CD4-positive, alpha-beta memory T cell (primary cell): ENCODE results near the gene GPR139. TPM values are rescaled to one million over a fixed set of nuclear protein-coding genes. Genes with fewer than 3 reads are reported as not detected.

ENCODE experiments used
- CTCF ChIA-PET: fragments of 350-600 bp; sonication (Branson Sonifier 250); formaldehyde crosslinking; loops from one replicate; lab custom pipeline; 2021; ENCODE audit warnings: inconsistent platforms; ENCODE audit not compliant: partially characterized antibody; lab: Charles Lee
- POLR2A ChIA-PET: fragments of 350-600 bp; sonication (Branson Sonifier 250); formaldehyde crosslinking; loops from one replicate; lab custom pipeline; 2021; ENCODE audit not compliant: partially characterized antibody; lab: Charles Lee
- DNase-seq, 5 donors: peaks; one replicate each; pipeline versions ENCODE4 v3.0.0 to v3.0.0-alpha.2; 2020 to 2022; ENCODE audit warnings: mixed read lengths in 1 of 5
- H3K27ac ChIP-seq: one replicate; pipeline ENCODE4 v1.7.0; 2013; ENCODE audit warnings: low read depth, low read length
- H3K27me3 ChIP-seq: 2 replicates; pipeline ENCODE4 v1.7.0; 2013; ENCODE audit warnings: mild to moderate bottlenecking, low read length, moderate library complexity; ENCODE audit not compliant: insufficient read depth
- H3K36me3 ChIP-seq: 2 replicates; pipeline ENCODE4 v1.7.0; 2013; ENCODE audit warnings: mild to moderate bottlenecking, low read length, moderate library complexity; ENCODE audit not compliant: insufficient read depth
- H3K4me1 ChIP-seq: 2 replicates; pipeline ENCODE4 v1.7.0; 2013; ENCODE audit warnings: mild to moderate bottlenecking, low read length, moderate library complexity; ENCODE audit not compliant: insufficient read depth
- H3K4me3 ChIP-seq, 2 donors: one replicate each; pipeline ENCODE4 v1.7.0; 2013; ENCODE audit warnings: low read length in 2 of 2, mild to moderate bottlenecking in 1 of 2
- H3K9me3 ChIP-seq, 2 donors: one replicate each; pipeline ENCODE4 v1.7.0; 2013; ENCODE audit warnings: low read length in 2 of 2, control low read depth in 1 of 2; ENCODE audit not compliant: control insufficient read depth in 1 of 2
- H3K27ac Mint-ChIP-seq, 7 donors: one replicate each; pipeline ENCODE4 v1.8.0; 2020 to 2021; ENCODE audit warnings: mixed read lengths in 7 of 7, mild to moderate bottlenecking in 6 of 7, inconsistent platforms in 3 of 7, moderate library complexity in 3 of 7
- H3K27me3 Mint-ChIP-seq, 2 donors: one replicate each; pipeline ENCODE4 v1.8.0; 2020 to 2021; ENCODE audit warnings: mixed read lengths in 2 of 2
- H3K36me3 Mint-ChIP-seq, 2 donors: one replicate each; pipeline ENCODE4 v1.8.0; 2020 to 2021; ENCODE audit warnings: mixed read lengths in 2 of 2, inconsistent platforms in 1 of 2, mild to moderate bottlenecking in 1 of 2
- H3K4me1 Mint-ChIP-seq, 4 donors: one replicate each; pipeline ENCODE4 v1.8.0; 2020 to 2021; ENCODE audit warnings: mixed read lengths in 4 of 4, mild to moderate bottlenecking in 1 of 4
- H3K4me3 Mint-ChIP-seq, 8 donors: one replicate each; pipeline ENCODE4 v1.8.0; 2020 to 2021; ENCODE audit warnings: mixed read lengths in 8 of 8, mild to moderate bottlenecking in 7 of 8, moderate library complexity in 6 of 8, inconsistent platforms in 3 of 8
- H3K9me3 Mint-ChIP-seq, 8 donors: one replicate each; pipeline ENCODE4 v1.8.0; 2020 to 2021; ENCODE audit warnings: mixed read lengths in 8 of 8, mild to moderate bottlenecking in 5 of 8, inconsistent platforms in 3 of 8, moderate library complexity in 1 of 8
- intact Hi-C: fragments of 100-400 bp; cut with micrococcal nuclease; formaldehyde crosslinking; loops from one replicate; pipeline ENCODE4 v1.15.1; 2023
- polyA plus RNA-seq, 2 donors: library from polyadenylated mRNA; unstranded; fragments of 300-500 nt; fragmentation: Illumina TruSeq; gene quantifications; one replicate each; pipeline ENCODE4 v1.2.3, GENCODE V29; 2021
- total RNA-seq, 2 experiments: library from RNA; stranded (reverse); gene quantifications; one replicate each; pipeline ENCODE4 v1.2.3, GENCODE V29; 2021

GPR139 gene
- total and polyA plus RNA-seq, 4 experiments from 2014 or later, result not detected

DNA sequence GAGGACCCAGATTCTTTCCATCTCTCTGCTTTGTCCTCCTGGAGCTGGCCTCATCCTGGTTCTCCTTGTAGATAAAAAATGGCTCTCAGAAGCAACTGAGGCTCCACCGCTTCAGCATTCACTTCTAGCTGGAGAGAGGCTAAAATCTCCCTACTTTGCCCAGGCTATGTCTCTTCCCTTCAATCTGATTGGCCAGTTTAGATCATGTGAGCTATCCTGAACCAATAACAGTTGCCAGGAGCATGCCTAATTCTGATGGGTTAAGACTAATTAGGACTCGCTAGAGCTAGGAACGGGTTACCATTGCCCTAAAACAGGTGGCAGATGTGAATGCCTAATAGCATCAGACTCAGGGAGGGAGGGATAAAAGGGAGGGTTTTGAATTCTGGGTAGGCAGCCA, 89.6 kb downstream of the GPR139 start:
- H3K27ac Mint-ChIP-seq, result no peak overlapping the region
- no peak overlapping the region for H3K27ac ChIP-seq
- DNase-seq, result no peak
- intact Hi-C loops, result no loop called here
- H3K9me3 Mint-ChIP-seq, result peaks cover 0 to 5% (median 0%) of the 10 kb centered on the region in 8 donors
- H3K36me3 Mint-ChIP-seq, result no peaks in the 10 kb centered on the region
- no peaks in the 10 kb centered on the region for H3K4me1 ChIP-seq
- POLR2A ChIA-PET, result no interaction called here
- H3K4me1 Mint-ChIP-seq, result no peaks in the 10 kb centered on the region
- no peaks in the 10 kb centered on the region for H3K36me3 ChIP-seq
- H3K27me3 ChIP-seq, result no peaks in the 10 kb centered on the region
- H3K9me3 ChIP-seq, result no peaks in the 10 kb centered on the region
- no peak overlapping the region for H3K4me3 ChIP-seq
- H3K27me3 Mint-ChIP-seq, result peaks cover 0 to 6% of the 10 kb centered on the region in 2 donors
- no peak overlapping the region for H3K4me3 Mint-ChIP-seq
- CTCF ChIA-PET, result no interaction called here

Other genes starting within 250 kb of the GPR139 start
- gene GPRC5B, start 189.0 kb downstream of the GPR139 start, total RNA-seq, result not detected
- 1 to 10 TPM; 1.7 to 2.4 TPM for gene GPRC5B, start 189.0 kb downstream of the GPR139 start, polyA plus RNA-seq